ENCODE data around the gene DSCAM. TPM values are rescaled to one million over a fixed set of nuclear protein-coding genes. Genes with fewer than 3 reads are reported as not detected.
A peak's percentile ranks its signal among the peaks of the same experiment; 100 is the strongest.

DSCAM gene
- total RNA-seq, 2 donors from 2014 or later, result 18.5 to 25.5 TPM

DNA sequence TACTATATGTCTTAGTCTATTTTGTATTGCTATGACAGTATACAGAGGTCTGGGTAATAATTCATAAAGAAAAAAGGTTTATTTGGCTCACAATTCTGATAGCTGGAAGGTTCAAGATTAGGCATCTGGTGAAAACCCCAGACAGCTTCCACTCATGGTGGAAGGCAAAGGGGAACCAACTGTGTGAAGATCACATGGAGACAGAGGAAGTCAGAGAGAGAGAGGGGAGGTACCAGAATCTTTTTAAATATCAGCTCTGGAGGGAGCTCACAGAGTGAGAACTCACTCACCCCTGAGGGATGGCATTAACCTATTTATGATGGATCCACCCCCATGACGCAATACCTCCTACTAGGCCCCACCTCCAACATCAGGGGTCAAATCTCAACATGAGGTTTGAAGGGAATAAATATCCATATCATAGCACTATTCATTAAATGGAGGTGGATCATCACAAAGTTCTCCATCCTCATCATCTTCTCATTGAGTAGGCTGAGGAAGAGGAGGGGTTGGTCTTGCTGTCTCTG, 290.5 kb downstream of the DSCAM start:
- H3K4me1 ChIP-seq (ENCODE audit: control insufficient read depth, insufficient read depth, low read length), result no peaks in the 10 kb centered on the region
- no peak overlapping the region for H3K4me3 Mint-ChIP-seq
- 89% methylated on average over 1 of the region's 1 CpG; no CpG with 5 or more reads in 1 of the 2 experiments for WGBS, 2 experiments (ENCODE audit: insufficient coverage in 1 of 2, insufficient read length in 1 of 2)
- H3K27me3 Mint-ChIP-seq (ENCODE audit: insufficient read depth), result no peaks in the 10 kb centered on the region
- H3K4me1 Mint-ChIP-seq, result no peaks in the 10 kb centered on the region
- TF ChIP-seq, protein P1, sequence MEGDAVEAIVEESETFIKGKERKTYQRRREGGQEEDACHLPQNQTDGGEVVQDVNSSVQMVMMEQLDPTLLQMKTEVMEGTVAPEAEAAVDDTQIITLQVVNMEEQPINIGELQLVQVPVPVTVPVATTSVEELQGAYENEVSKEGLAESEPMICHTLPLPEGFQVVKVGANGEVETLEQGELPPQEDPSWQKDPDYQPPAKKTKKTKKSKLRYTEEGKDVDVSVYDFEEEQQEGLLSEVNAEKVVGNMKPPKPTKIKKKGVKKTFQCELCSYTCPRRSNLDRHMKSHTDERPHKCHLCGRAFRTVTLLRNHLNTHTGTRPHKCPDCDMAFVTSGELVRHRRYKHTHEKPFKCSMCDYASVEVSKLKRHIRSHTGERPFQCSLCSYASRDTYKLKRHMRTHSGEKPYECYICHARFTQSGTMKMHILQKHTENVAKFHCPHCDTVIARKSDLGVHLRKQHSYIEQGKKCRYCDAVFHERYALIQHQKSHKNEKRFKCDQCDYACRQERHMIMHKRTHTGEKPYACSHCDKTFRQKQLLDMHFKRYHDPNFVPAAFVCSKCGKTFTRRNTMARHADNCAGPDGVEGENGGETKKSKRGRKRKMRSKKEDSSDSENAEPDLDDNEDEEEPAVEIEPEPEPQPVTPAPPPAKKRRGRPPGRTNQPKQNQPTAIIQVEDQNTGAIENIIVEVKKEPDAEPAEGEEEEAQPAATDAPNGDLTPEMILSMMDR (conservative IDR thresholded peaks at IDR 0.05), result no peak
- no peak for DNase-seq
- H3K9me3 ChIP-seq (ENCODE audit: control insufficient read depth, low read length), result peaks cover 56% of the 10 kb centered on the region
- H3K4me3 ChIP-seq (ENCODE audit: low read length), result peak overlapping the region; percentile 39
- H3K36me3 ChIP-seq (ENCODE audit: control insufficient read depth, insufficient read depth, low read length), result peaks cover 76% of the 10 kb centered on the region
- peaks cover 43% of the 10 kb centered on the region for H3K9me3 Mint-ChIP-seq
- no peak overlapping the region for H3K27ac Mint-ChIP-seq
- no peak overlapping the region for H3K9ac ChIP-seq (ENCODE audit: extremely low read depth, low read length, poor library complexity, severe bottlenecking)
- H3K36me3 Mint-ChIP-seq (ENCODE audit: low read depth), result peaks cover 67% of the 10 kb centered on the region
- no peaks in the 10 kb centered on the region for H3K27me3 ChIP-seq (ENCODE audit: control insufficient read depth, insufficient read depth, low read length, poor library complexity, severe bottlenecking)
- no peak overlapping the region for H3K27ac ChIP-seq (ENCODE audit: low read depth, low read length)

DNA sequence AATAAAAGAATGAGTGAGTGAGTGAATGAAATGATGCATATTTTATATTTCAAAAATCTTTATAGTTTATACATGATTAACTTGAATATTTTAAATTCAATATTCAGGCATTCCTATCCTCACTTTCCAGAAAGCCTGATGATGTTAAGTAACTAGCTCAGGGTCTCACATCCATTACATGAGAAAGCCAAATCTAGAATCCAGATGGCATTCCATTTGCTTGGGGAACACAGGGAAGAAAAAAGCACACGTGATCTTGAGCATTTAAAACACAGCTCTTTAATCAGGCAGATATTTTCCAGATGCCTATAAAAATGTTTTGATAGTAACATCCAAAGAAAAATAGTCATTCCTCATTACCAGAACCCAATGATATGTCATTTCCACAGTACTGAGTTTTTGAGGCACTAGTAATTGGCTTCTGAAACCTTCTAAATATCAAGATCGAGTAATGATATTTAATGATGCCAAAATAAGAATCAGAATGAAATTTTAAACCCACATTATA, 291.9 kb downstream of the DSCAM start:
- Histone ChIP-seq H3K4me3 (ENCODE audit: low read length) (peak overlapping the region; percentile 60), H3K27ac (ENCODE audit: low read depth, low read length) (no peak overlapping the region), H3K27me3 (ENCODE audit: control insufficient read depth, insufficient read depth, low read length, poor library complexity, severe bottlenecking) (no peaks in the 10 kb centered on the region), H3K9me3 (ENCODE audit: control insufficient read depth, low read length) (peaks cover 55% of the 10 kb centered on the region), H3K36me3 (ENCODE audit: control insufficient read depth, insufficient read depth, low read length) (peaks cover 71% of the 10 kb centered on the region), H3K9ac (ENCODE audit: extremely low read depth, low read length, poor library complexity, severe bottlenecking) (no peak overlapping the region), H3K4me1 (ENCODE audit: control insufficient read depth, insufficient read depth, low read length) (no peaks in the 10 kb centered on the region)
- Mint-ChIP-seq H3K4me1 (no peaks in the 10 kb centered on the region), H3K36me3 (ENCODE audit: low read depth) (peaks cover 67% of the 10 kb centered on the region), H3K4me3 (no peak overlapping the region), H3K27ac (no peak overlapping the region), H3K27me3 (ENCODE audit: insufficient read depth) (no peaks in the 10 kb centered on the region), H3K9me3 (peaks cover 50% of the 10 kb centered on the region)
- TF ChIP-seq, protein P1 (conservative IDR thresholded peaks at IDR 0.05), result no peak
- 86% methylated on average over 1 of the region's 2 CpGs; no CpG with 5 or more reads in 1 of the 2 experiments for WGBS, 2 experiments (ENCODE audit: insufficient coverage in 1 of 2, insufficient read length in 1 of 2)
- DNase-seq, result no peak

DNA sequence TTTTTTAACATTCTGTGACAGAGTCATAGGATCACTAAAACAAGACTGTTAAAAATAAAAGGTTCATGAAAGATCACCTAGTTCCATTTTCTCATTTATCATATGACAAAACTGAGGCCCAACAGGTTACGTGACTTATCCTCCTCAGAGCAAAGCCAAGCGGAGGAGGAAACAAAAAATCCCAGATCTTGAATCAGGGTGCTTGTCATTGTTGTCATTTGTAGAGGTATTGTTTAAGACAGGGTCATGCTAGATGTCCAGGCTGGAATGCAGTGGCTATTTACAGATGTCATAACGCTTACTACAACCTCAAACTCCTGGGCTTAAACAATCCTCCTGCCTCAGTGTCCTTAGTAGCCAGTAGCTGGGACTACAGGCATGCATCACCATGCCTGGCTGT, 293.2 kb downstream of the DSCAM start:
- Histone ChIP-seq H3K9me3 (ENCODE audit: control insufficient read depth, low read length) (peaks cover 66% of the 10 kb centered on the region), H3K36me3 (ENCODE audit: control insufficient read depth, insufficient read depth, low read length) (peaks cover 78% of the 10 kb centered on the region), H3K27me3 (ENCODE audit: control insufficient read depth, insufficient read depth, low read length, poor library complexity, severe bottlenecking) (no peaks in the 10 kb centered on the region), H3K9ac (ENCODE audit: extremely low read depth, low read length, poor library complexity, severe bottlenecking) (no peak overlapping the region), H3K27ac (ENCODE audit: low read depth, low read length) (no peak overlapping the region), H3K4me3 (ENCODE audit: low read length) (no peak overlapping the region), H3K4me1 (ENCODE audit: control insufficient read depth, insufficient read depth, low read length) (no peaks in the 10 kb centered on the region)
- WGBS, 2 experiments (ENCODE audit: insufficient coverage in 1 of 2, insufficient read length in 1 of 2), result 93% methylated on average over 3 of the region's 3 CpGs; no CpG with 5 or more reads in 1 of the 2 experiments
- TF ChIP-seq, protein P1 (conservative IDR thresholded peaks at IDR 0.05), result no peak
- no peaks in the 10 kb centered on the region for H3K27me3 Mint-ChIP-seq (ENCODE audit: insufficient read depth)
- peaks cover 68% of the 10 kb centered on the region for H3K36me3 Mint-ChIP-seq (ENCODE audit: low read depth)
- H3K4me1 Mint-ChIP-seq, result no peaks in the 10 kb centered on the region
- H3K27ac Mint-ChIP-seq, result no peak overlapping the region
- no peak overlapping the region for H3K4me3 Mint-ChIP-seq
- H3K9me3 Mint-ChIP-seq, result peaks cover 57% of the 10 kb centered on the region
- DNase-seq, result no peak

Measured in endodermal cell (in vitro differentiated cells).